Lower leg skin (tissue), 3 donors: ENCODE results near the gene SYNPO2.

Experiments
- POLR2A ChIP-seq, 2 donors: fragments of 450-650 bp; IDR thresholded peaks; one replicate each; pipeline ENCODE4 v1.6.1; 2016 to 2017; ENCODE audit warnings: antibody characterized with exemption in 2 of 2, mild to moderate bottlenecking in 1 of 2, moderate library complexity in 1 of 2
- TF ChIP-seq, protein P1 (sequence below), 3 donors: fragments of 450-650 bp; IDR thresholded peaks; one replicate each; pipeline ENCODE4 v1.5.1; 2016; ENCODE audit warnings: antibody characterized with exemption in 3 of 3, mild to moderate bottlenecking in 3 of 3, moderate library complexity in 2 of 3

DNA sequence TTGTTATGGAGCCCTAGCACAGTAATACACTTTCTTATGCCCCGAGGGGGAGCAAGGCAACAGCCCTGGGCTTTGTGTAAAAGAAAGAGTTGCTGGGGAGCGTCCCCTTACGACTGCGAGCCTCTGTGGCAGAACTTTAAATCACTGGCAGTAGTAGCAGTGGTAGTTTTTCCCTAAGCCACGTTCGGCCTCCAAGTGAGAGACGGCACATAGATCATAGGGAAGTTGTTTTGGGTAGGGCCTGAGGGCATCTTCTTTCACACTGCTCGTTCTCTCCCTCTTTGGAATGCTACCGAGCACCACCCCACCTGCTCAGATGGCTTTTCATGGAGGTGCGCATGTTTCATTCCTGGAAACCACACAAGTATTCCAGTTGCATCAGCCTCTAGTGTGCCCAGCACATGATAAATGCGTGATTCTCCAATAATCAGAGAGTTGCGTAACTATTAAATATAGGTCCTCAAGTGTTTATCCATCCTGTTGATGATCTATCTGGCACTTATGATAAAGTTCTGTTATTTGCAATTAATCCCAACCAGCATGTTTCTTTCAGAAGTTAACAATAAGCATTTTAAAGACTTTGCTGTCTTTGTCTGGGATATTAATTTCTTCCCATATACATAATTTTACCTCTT is 7.0 kb upstream of the SYNPO2 start:
- TF ChIP-seq, protein P1, sequence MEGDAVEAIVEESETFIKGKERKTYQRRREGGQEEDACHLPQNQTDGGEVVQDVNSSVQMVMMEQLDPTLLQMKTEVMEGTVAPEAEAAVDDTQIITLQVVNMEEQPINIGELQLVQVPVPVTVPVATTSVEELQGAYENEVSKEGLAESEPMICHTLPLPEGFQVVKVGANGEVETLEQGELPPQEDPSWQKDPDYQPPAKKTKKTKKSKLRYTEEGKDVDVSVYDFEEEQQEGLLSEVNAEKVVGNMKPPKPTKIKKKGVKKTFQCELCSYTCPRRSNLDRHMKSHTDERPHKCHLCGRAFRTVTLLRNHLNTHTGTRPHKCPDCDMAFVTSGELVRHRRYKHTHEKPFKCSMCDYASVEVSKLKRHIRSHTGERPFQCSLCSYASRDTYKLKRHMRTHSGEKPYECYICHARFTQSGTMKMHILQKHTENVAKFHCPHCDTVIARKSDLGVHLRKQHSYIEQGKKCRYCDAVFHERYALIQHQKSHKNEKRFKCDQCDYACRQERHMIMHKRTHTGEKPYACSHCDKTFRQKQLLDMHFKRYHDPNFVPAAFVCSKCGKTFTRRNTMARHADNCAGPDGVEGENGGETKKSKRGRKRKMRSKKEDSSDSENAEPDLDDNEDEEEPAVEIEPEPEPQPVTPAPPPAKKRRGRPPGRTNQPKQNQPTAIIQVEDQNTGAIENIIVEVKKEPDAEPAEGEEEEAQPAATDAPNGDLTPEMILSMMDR (IDR thresholded peaks at IDR 0.05), result no peak
- no peak for TF ChIP-seq POLR2A (IDR thresholded peaks at IDR 0.05)
